Stimulated activated CD4-positive, alpha-beta T cell treated with anti-CD3 and anti-CD28 coated beads, Interleukin-15, amount 100 ng/mL, for 48 hours (primary cell): ENCODE data around the gene MDFIC.

Source experiments
- DNase-seq, 2 donors: peaks; one replicate each; pipeline ENCODE4 v3.0.0-alpha.2; 2020; ENCODE audit warnings: low read depth in 2 of 2

MDFIC gene

GRCh38 chr7:115040057-115040456, 118.2 kb downstream of the MDFIC start:
- no peak for DNase-seq

GRCh38 chr7:115040495-115040894, 118.6 kb downstream of the MDFIC start:
- DNase-seq, result no peak

GRCh38 chr7:115042596-115042995, 120.7 kb downstream of the MDFIC start:
- no peak for DNase-seq

- DNase-seq, result no peak
Observed at GRCh38 chr7:115043605-115044004, 121.7 kb downstream of the MDFIC start.

- DNase-seq, result no peak
Observed at GRCh38 chr7:115044224-115044623, 122.3 kb downstream of the MDFIC start.

GRCh38 chr7:115047958-115048720, 126.2 kb downstream of the MDFIC start:
- DNase-seq, result no peak

- no peak for DNase-seq
Observed at GRCh38 chr7:115052706-115053105, 130.8 kb downstream of the MDFIC start.

GRCh38 chr7:115054478-115055065, 132.7 kb downstream of the MDFIC start:
- DNase-seq, result no peak

GRCh38 chr7:115056019-115056418, 134.1 kb downstream of the MDFIC start:
- no peak for DNase-seq

GRCh38 chr7:115058726-115059125, 136.8 kb downstream of the MDFIC start:
- no peak for DNase-seq

GRCh38 chr7:115059321-115059720, 137.4 kb downstream of the MDFIC start:
- DNase-seq, result no peak

GRCh38 chr7:115060095-115060870, 138.4 kb downstream of the MDFIC start:
- DNase-seq, result no peak

GRCh38 chr7:115066050-115066449, 144.2 kb downstream of the MDFIC start:
- no peak for DNase-seq

GRCh38 chr7:115066634-115067033, 144.7 kb downstream of the MDFIC start:
- DNase-seq, result no peak

- no peak for DNase-seq
Observed at GRCh38 chr7:115068220-115068619, 146.3 kb downstream of the MDFIC start.
